SK-N-SH (cell line): ENCODE data around the gene KBTBD2.

Experiments
- EP300 ChIP-seq, 2 experiments: IDR thresholded peaks; 2 replicates each; pipeline versions ENCODE4 v1.4.0 to v1.6.1; 2012; ENCODE audit warnings: borderline replicate concordance in 1 of 2, low read depth in 1 of 2, low read length in 1 of 2
- TF ChIP-seq, protein P1 (sequence below): fragments of 200-600 bp; sonication (generic); IDR thresholded peaks from 2 replicates; pipeline ENCODE4 v1.6.1; 2017; ENCODE audit warnings: antibody characterized with exemption, mild to moderate bottlenecking, moderate library complexity
- TF ChIP-seq, protein P2 (sequence below): fragments of 150-350 bp; IDR thresholded peaks from 2 replicates; pipeline ENCODE4 v1.6.1; 2017; ENCODE audit warnings: antibody characterized with exemption, low read length, low read depth, borderline replicate concordance

DNA sequence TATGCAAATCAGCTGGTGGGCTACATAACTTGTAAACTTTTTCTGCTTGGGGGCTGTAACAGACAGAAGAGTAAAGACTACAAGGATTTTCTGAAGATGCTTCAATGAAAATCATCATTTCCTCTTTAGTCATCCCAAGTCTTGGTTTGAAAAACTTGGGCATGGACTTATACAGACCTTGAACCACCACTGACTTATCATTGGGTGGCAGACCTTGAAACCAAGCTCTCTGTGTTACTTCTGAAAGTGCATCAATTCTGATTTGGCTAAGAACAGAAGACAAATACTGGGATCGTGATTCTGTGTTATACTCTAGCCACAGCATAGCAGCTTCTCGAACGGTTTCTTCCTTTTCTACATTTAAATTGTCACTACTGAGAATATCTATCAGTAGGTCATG, 21.3 kb downstream of the KBTBD2 start:
- TF ChIP-seq, protein P1, sequence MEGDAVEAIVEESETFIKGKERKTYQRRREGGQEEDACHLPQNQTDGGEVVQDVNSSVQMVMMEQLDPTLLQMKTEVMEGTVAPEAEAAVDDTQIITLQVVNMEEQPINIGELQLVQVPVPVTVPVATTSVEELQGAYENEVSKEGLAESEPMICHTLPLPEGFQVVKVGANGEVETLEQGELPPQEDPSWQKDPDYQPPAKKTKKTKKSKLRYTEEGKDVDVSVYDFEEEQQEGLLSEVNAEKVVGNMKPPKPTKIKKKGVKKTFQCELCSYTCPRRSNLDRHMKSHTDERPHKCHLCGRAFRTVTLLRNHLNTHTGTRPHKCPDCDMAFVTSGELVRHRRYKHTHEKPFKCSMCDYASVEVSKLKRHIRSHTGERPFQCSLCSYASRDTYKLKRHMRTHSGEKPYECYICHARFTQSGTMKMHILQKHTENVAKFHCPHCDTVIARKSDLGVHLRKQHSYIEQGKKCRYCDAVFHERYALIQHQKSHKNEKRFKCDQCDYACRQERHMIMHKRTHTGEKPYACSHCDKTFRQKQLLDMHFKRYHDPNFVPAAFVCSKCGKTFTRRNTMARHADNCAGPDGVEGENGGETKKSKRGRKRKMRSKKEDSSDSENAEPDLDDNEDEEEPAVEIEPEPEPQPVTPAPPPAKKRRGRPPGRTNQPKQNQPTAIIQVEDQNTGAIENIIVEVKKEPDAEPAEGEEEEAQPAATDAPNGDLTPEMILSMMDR = no peak
- TF ChIP-seq, protein P2, sequence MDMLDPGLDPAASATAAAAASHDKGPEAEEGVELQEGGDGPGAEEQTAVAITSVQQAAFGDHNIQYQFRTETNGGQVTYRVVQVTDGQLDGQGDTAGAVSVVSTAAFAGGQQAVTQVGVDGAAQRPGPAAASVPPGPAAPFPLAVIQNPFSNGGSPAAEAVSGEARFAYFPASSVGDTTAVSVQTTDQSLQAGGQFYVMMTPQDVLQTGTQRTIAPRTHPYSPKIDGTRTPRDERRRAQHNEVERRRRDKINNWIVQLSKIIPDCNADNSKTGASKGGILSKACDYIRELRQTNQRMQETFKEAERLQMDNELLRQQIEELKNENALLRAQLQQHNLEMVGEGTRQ = no peak
- TF ChIP-seq EP300 (IDR thresholded peaks at IDR 0.05; ENCODE audit: borderline replicate concordance in 1 of 2, low read depth in 1 of 2, low read length in 1 of 2) = no peak
